HG03521 (cell line): ENCODE data around the gene MID1.

Source experiments
- ATAC-seq: cut with Tn5 transposase; IDR thresholded peaks from one replicate; pipeline ENCODE4 v1.9.1; 2021; ENCODE audit warnings: mild to moderate bottlenecking, moderate library complexity; ENCODE audit not compliant: unreplicated experiment

MID1 gene

DNA sequence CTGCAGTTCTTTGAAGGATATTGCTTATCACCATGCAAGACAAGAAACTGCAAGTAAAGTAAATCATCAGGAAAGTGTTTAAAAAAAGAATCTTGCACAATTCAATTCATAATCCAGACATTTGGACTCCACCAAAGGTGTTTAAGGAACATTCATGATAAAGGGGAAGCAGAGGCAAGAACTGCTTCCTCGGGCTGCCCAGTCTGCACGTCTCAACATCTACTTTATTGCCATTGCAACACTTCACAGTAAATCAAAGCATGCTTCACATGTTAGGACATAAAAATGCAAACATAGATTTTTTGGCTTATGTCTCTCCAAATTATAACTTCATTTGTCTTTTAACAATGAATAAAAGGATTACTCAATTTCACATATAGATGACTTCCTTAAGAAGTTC lies 42.5 kb downstream of the MID1 start:
- no peak for ATAC-seq

DNA sequence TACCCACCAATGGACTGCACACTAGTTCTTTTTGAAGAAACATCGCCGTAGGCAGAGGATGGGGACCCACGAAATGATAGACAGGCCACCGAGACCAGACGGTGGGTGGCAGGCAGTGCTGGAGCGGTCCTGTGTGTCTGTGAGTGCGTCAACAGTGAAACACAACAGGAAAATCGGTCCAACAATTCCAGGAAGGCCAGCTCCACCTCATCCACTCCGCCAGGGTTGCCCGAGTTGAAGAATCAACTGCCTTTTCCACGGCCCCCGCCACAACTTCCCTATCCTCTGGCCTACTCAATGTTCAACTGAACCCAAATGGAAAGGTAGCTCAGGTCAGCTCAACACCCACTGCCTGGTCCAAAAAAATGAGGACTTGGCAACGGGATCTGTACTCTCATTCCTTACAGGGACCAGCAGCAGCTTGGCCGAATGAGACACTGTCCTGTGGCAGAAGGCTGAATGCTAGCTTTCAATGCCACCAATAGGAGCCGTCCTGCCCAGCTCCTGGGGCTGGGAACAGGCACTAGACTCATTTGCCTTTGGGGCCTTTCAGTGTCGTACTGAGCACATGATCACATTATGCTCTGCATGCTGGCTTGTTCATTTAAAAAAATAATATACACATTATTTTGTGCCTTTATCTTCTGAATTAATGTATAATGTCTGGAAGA lies 43.5 kb downstream of the MID1 start:
- no peak for ATAC-seq

DNA sequence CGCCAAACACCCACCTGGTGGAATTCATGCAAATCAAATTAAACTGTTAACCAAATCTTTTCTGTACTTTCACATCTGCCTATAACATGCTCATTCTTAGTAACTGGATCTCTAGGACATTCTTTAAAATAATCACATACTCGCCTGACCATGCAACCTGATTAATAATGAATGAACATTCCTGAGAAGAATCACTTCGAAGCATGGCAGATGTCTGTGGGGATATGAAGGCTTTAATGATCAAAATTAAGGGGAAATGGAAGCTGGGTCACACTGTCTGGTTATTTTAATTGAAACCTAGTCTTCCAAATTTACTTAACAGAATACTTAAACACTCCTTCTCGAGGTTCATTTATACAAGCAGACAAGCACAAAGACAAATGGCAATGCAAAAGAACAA lies 44.2 kb downstream of the MID1 start:
- no peak for ATAC-seq

DNA sequence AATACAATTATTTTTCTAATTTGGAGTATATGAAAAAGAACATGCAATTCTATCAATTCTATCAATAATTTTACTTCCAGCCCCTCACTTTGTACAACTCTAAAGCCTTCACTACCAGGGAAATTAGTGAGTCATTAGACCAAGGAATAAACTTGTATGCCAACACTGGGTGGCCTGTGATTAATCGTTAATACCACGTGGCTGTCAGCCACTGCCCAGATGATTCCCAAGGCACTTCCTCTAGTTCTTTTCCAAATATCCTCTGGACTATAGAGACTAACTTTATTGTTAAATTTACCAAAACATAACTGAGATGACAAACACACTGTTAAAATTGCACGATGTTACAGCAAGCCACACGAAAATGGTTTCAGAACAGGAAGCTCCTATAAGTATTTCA lies 45.7 kb downstream of the MID1 start:
- ATAC-seq, result no peak

DNA sequence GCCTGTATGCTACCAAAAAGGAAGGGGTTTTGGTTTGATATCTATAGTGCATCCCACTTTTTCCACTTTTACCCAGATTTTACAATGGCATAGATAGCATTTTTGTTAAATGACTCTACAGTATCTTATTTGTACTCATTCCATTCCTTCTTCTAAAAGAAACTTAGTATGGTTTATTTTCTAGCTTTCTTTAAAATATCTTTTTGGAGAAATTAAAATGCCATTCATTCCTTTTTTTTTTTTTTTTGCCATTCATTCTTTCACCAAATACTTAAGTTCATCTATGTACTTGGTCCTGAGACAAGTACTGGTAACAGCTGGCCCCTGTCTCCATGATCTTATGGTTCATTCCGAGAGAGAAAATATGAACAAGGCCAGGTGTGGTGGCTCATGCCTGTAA lies 49.1 kb downstream of the MID1 start:
- ATAC-seq, result no peak

DNA sequence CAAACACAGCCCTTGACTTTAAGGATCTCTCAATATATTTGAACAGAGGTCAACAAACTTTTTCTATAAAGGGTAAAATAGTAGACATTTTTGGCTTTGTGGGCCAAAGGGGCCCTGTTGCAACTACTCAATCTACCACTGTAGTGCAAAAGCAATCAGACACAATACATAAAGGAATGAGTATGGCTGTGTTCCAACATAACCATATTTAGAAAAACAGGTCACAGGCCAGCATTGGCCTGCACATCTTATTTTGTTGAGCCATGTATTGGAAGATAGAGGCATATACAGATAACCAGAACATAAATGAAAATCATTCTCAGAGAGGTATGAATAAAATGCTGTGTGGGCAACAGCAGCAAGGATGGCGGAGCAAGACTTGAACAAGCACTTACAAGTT lies 49.8 kb downstream of the MID1 start:
- ATAC-seq, result no peak

DNA sequence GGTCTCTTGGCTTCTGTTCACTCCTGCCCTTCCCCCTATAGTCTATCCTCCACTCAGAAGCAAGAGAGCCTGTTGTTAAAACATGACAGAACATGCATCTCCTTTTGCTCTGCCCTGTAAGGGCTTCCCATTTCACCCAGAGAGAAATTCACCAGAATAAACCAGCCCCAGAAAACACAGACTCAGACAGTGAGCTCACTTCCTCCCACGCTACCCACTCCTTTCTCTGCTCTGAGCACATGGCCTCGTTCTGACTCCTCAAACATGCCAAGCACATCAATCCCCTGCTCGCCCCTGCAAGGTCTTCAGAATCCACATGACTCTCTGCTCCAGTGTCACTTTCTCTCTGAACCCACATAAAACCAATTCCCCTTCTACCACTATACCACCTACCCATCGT lies 50.4 kb downstream of the MID1 start:
- ATAC-seq, result no peak

DNA sequence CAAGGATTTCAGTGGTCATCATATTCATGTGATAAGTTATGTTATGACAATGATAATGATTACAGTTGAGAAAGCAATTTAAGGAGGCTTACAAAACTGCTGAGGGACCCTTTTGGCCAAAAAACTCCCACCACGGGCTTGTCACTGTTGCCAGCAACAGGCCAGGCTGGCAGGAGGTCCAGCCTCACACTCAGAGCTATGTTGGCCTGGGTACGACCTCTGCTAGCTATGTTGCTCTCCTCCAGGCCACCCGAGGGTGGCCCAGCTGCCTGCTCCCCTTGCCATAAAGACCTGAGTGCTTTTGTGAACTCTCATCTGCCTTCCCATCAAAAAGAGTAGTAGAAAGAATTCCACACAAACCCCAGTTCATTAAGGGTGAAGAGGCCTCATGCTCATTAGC lies 52.0 kb downstream of the MID1 start:
- no peak for ATAC-seq

DNA sequence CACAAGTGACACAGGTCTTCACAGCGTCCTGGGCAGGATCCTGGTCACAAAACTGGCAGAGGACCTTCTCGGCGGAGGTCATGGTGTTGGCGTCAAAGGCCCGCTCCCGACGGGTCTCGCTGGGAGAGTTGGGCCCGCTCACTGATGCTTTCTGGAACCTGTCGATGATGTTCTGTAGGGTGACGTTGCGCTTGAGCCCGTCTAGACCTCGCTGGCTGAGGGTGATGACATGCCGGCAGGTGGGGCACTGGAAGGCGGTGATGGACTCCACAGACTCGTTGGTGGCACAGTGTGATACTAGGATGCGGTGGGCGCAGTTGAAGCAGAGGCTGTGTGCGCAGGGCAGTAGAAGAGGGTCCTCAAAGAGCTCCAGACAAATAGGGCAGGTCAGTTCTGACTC lies 53.2 kb downstream of the MID1 start:
- no peak for ATAC-seq

DNA sequence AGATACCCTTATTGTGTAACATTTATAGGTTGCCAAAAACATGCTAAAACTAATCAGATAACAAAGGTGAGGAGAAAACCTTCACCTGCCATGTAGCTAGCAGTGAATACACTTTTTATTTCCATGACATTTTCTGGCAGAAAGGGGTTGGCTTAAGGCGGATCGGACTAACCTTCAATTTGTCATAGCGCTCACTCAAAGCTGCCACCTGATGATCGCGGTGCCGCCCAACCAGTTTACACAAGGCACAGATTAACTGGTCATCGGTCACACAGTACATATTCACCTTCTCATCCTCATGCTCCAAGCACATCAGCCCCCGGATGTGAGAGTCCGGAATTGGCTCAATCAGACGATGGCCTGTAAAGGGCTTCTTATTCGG lies 53.7 kb downstream of the MID1 start:
- ATAC-seq, result no peak

DNA sequence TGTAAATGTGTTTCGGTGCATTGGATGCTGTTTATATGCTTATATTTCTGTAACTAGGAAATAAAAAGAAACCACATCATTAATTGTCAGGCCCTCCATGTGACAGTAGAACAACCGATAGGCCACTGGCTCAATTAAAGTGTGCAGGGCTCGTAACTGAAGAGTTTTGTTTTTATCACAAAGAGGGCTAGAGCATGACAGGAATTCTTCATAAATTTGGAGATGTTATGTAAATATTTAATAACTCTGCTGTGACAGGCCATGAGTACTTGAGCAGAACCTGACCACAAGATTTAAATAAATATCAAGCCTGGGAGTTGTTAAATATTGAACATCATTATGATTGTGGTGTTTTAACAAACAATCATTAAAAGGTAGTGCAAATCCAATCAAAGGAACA lies 55.9 kb downstream of the MID1 start:
- ATAC-seq, result no peak

DNA sequence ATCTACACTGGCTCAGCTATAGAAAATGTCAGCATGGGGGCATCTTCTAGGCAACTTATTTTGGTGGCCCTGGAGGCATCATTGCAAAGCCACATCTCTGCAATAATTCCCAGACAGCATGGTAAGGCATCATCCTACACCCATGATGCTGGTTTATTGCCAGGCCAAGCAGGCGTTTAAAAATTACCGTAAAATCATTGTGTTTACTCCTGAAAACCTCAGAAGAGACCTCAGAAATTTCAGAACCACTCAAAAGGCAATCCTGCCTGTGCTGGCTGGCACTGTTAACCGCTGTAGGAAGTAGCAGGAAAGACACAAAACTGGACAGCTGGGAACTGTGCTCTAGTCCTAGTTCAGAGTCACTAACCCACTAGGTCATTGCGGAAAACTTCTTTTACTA lies 63.2 kb downstream of the MID1 start:
- no peak for ATAC-seq

DNA sequence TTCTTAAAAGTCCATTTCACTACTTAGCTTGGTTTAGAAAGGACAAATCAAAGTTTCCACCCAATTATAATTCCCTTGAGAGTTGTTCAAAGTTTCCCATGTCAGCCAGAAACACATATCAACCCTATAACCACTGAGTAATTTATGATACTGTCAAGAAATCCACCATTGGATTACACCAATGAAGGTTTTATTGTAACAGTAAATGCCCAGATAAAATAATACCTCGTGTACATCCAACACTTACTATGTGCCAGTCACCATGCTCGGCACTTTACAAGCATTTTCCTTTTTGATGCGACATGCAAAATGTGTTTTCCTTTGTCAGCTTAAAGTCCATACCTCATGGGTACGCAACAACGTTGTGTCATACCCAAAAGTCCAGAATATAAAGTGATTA lies 64.0 kb downstream of the MID1 start:
- no peak for ATAC-seq

DNA sequence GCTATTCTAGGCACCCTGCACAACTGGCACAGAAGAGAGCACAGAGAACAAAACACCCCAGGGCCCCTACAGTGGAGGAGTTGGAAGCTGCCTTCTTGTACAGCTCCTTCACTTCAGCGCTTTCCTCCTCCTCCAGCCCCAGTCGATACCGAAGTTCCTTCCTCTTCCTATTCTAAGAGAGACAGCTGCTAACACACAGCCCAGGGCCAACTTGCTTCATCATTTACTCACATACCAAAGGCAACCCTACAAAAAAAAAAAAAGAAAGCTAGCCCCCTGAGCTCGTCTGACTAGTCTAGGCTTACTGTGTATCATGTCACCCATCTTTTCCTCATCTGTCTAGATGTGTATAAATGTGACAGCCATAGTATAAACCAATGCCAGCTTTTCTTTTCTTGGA lies 64.5 kb downstream of the MID1 start:
- no peak for ATAC-seq

DNA sequence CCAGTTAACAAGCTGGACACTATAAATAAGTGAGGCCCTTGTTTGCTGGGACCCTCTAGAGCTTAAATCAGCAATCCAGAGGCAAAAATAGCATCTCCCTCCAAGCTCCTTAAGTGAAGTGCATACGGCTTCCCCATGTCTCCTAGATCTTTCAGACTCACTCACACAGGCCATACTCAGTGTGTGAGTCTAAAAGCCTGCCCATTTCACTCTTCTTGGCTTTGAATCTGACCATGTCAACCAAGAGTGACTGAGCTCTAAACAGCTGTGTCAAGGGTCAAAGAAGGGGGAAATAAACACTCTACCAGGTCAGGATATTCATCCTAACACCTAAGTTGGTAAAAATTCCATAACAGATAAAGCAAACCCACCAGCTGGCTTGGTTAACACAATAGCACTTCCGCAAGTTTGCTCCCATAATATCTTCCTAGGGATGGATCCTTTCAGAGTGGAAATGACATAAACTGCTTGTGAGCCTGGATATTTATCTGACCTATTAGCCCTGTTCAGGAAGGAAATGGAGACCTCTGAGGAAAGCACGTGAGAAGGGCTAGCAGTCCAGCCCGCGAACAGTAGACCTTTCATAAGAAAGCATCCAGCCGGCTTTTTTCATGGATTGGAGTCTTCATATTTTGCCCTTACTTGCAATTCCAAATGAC lies 65.6 kb downstream of the MID1 start:
- ATAC-seq, result no peak

DNA sequence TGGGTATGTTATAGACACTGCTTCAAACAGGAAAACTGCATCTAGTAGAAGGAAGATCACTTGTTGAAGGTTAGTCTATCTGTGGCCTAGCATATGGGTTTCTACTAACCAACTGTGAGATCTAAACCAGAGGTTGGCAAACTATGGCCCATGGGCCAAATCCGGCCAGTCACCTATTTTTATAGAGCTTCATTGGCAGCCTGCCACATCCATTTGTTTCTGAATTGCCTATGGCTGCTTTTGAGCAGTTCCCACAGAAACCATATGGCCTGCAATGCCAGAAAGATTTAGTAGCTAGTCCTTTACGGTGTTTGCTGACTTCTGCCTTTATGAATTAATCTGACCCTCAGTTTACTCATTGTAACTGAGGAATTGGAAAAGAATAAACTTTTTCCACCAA lies 71.1 kb downstream of the MID1 start:
- ATAC-seq, result no peak

DNA sequence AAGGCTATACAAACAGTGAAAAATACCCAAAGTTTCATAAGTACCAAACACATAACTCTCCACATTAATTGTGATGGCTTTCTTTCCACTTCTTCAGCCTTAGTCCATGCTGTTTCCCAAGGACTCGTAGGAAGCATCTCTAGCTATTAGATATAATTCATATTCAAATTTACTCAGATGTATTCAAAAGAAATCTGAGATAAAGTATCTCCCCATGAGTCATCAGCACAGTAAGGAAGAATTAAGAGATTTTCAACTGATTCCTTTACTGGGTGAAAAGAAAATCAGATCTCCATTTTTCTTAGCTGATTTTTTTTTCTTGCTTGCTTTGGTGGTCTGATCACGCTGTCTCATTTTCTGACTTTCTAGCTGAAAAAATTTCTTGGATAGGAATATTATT lies 71.7 kb downstream of the MID1 start:
- ATAC-seq, result no peak

DNA sequence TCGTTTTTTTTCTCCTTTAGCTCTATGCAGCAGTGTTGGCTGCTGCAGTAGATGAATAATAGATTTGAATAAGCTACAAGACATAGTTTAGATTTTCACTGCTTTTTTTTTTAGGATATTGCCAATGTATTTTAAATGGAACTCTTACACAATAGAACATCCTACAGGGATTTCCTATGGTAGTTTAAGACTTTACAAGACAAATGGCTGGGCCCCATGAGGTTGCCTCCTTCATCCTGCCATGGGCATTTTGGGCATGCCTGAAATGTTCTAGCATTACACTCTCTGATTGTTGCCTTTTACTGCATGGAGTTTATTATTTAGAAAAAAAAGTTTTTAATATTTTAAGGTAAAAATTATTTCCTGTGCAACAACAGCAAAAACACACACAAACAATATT lies 74.5 kb downstream of the MID1 start:
- no peak for ATAC-seq

DNA sequence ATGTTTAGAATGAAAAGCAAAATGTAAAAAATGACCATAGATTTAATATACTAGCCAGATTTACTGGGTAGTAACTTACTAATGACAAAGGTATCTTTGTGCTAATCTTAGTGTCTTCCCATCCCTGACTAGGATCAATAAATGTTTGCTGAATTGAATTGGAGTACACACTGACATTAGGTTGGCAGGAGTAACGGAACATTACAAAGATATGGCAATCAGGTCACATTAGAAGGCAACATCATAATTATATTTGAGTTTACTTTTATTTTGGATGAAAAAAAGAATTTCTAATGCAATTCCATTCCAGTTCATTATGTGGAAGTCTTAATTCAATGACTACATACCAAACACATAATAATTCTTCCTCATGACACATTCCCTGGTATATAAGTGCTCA lies 77.8 kb downstream of the MID1 start:
- ATAC-seq, result no peak

DNA sequence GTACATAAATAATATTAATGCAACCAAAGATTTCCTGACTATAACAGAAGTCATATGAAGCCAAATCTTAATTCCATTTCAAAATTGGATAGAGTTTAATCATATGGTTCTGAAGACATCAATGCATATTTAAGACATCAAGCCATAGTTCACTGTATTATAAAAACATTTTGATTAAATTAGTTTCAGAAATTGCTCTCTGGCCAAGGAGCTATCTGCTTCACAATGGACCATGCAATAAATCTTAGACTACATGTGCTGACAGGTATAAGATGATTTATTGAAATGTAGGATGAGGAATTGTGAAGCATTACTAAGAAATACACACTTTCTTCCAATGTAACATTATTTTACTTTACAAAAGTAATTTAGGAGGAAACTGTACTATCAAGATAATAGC lies 81.6 kb downstream of the MID1 start:
- ATAC-seq, result no peak

DNA sequence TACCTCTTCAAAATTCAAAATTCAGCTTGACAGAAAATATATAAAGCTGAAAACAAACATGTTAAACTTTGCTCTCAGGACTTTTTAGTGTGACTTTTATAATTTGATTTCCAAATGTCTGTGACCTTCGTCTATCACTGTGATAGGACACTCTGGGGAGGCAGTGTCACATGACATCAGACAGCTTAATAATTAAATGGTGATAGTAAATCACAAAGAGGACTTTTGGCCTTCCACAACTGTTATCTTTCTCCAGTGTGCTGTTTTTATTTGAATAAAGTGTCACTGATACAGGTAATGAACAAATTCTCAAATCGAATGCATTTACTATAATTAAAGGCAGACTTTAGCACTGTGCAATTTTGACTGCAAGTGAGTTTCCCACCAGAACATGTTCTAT lies 83.1 kb downstream of the MID1 start:
- no peak for ATAC-seq

DNA sequence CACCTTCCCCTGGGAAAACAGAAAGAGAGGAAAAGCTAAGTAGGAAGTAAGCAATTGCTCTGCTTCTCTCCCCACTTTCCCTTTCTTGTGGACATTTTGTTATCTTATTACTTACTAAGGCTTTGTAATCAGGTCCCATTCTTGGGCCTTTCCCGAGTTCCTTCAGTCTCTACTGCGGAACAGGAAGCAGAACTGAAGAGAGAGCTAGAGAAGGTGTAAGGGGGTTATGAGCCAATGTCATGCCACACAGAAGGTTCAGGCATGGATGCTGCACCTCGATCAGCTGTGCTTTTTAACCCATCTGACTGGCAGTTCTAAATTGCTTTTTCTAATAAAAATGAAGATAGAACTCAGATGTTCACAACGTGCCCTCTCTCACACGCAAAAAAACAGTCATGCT lies 83.6 kb downstream of the MID1 start:
- no peak for ATAC-seq

DNA sequence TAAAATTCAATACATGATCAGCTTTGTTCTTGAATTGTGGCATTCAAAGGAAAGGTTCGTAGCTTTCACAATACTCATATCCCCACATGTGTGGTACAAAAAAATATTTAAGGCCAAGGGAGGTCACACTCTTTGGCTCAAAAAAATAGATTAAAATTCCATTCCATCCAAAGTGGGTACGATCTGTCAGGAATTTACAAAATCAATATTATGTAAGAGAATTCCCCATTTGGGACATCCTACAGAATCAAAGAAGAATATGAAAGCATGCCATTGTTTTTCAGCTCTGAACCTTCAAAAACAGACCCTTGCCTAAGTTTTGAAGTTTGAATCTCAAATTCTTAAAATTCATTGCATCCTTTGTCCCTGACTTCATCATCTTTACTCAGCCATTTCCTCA lies 85.8 kb downstream of the MID1 start:
- ATAC-seq, result no peak
